Globus pallidus (tissue), 1 donor: Measurements from ENCODE around the gene WHRN.

Experiments
- DNase-seq: peaks from one replicate; pipeline ENCODE4 v3.0.0-alpha.2; 2015; ENCODE audit warnings: low spot score

The WHRN gene

DNA sequence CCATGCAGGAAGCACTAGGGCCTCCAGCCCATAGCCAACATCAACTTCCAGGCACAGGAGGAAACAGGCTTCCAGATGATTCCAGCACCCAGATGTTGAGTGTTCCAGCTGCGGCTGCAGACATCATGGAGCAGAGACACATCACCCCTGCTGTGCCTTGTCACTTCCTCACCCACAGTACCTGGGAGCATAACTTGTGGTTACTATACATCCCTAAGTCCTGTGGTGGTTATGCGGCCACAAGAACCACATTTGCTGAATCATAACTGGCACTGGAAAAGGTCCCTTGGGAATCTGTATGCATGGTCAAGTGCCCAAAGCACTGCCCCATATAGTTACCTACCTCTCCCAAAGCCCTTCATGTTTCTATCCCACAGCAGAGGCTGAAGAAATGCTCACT, 56.6 kb downstream of the WHRN start:
- DNase-seq = no peak

DNA sequence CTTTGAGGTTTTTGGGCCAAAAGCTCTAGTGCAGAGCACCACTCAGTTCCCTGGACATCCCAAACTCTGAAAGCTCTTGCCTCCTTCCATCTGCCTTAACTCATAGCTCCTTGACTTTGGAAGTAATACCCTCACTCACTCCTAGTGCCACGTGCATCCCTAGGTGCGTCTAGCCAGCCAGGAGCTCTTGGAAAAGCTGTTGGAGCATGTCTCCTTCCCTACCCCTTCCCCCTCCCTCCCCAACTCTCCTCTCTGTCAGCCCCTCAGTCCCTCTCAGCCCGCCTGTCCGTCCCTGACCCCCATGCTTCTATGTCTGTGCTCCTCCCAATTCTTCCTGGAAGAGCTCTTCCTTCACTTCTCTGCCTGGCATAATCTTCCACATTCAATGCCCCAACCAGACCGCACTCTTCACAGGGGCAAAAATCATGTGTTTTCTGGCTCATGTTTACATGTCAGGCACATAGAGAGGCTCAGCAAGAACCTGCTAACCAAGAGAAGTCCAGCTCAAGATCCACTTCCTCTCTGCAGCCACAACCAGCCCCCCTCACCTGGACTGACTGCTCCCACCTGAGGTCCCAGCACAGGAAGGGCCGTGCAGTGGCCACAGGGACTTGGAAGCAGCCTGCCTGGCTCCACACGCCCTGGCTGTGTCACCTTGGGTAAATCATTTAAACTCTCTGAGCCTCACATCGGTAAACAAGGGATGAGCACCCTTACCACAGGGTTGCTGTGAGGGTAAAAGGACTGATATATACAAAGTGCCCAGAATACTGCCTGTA, 58.4 kb downstream of the WHRN start:
- no peak for DNase-seq

DNA sequence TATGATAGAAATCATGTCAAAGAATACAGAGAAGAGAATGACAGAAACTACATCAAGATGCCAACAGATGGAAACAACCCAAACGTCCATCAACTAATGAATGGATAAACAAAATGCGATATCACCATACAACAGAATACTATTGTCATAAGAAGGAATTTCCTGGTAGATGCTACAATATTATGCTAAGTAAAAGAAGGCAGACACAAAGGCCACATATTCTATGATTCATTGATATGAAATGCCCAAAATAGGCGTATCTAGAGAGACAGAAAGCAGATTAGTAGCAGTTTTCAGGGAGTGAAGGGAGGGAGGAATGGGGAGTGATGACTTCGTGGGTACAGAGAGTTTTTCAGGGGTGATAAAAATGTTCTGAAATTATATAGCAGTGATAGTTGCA, 59.2 kb downstream of the WHRN start:
- DNase-seq = no peak

DNA sequence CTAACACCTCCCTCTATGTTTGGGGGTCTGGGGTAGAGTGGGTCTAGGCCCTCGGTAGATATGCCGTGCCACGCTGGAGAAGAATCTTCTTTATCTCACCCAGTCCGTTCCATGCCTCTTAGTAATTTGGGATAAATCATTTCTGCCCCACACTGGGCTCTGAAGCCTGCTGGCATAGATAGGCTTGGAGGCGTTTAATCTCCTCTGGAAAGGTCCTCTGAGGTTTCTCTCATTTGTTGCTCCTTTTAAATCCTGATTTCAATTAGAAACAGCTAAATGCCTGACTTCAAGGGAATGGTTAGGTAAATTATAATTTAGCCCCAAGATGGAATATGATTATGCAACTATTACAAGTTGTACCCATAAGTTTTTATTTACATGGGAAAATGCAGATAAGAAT, 59.7 kb downstream of the WHRN start:
- no peak for DNase-seq

DNA sequence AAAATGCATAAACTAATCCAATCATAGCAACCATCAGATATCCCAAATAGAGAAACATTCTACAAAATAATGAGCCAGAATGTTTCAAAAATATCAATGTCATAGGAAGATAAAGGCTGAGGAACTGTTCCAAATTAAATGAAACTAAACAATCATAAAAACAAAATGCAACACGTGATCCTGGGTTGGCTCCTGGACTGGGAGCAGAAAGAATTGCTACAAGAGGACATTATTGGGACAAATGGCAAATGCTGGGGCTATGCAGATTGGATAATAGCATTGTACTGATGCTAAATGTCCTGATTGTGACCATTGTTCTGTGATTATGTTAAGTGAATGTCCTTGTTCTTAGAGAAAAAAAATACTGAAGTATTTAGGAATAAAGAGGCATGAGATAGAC, 63.3 kb downstream of the WHRN start:
- DNase-seq = peak; percentile 84

DNA sequence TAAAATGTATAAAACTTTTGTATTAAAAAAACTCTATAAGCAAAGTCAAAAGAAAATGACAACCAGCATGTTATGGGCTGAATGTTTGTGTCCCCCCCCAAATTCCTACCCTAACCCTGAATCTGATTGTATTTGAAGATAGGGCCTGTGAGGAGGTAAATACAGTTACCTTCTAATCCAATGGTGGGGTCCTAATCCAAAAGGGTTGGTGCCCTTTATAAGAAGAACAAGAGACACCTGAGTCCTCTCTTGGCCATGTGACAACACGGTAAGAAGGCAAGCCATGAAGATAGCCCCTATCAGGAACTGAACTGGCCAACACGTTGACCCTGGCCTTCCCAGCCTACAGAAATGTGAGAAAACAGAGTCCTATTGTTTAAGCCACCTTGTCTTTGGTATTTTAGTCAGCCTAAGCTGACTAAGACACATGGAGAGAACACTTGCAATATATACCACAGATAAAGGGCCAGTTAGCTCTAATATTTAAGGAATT, 67.8 kb downstream of the WHRN start:
- no peak for DNase-seq

DNA sequence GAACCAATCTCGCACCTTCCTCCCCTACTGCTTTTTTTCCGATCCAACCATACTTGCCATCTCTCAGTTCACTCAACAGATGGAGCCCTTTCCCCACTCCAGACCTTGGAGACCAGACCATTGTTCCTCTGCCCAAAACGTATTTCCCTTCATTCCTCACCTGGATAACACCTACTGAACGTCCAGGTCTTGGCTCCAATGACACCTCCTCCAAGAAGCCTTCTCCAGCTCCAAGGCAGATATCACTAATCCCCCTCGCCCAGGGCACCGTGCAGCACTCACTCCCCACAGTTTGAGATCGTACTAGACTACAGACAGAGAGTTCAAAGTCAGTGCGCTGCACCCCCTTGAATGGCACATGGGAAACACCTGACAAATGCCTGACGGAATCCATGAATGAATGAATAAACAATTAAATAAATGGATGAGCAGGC, 70.4 kb downstream of the WHRN start:
- DNase-seq = peak; percentile 61

DNA sequence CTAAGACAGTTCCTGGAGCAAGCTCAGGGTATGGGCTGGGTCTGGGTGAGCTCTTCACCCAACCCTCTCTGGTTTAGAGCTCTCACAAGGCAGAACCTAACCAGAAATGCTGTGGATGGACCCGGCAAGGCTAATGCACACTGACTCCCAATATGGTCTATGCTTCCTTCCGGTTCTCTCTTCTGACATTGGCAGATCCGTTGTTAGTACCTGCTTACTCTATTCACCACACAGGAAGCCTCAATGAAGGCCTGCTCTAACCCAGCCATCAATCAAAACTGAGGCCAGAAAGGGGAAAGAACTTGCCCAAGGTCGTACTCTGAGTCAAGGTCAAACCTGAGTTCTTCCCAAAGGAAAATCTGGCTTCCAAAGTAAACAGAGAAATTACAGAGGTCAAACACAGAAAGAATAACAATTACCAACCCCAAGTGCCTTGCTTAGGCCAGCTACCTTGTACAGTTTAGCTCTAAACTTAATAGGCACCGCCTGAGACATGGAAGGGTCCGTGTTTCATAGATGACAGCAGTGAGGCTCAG, 71.5 kb downstream of the WHRN start:
- no peak for DNase-seq

DNA sequence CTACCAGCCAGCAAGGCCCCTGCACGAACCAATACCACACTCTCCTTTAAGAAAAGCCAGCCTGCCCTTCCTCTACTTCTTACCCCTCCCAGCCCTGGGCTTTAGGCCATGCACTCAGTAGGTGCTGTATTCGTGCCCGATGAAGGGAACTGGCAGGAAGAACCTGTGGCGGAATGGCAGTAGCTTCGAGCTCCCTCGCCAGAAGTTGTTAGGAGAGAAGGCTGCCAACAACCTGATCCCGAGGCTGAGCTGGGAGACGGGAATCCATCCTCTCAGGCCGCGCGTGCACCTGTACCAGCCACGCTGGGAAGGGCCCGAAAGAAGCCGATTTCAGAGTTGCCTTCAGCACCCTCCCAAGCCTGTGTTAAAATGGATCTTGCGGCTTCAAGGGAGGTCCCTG, 72.2 kb downstream of the WHRN start:
- no peak for DNase-seq

DNA sequence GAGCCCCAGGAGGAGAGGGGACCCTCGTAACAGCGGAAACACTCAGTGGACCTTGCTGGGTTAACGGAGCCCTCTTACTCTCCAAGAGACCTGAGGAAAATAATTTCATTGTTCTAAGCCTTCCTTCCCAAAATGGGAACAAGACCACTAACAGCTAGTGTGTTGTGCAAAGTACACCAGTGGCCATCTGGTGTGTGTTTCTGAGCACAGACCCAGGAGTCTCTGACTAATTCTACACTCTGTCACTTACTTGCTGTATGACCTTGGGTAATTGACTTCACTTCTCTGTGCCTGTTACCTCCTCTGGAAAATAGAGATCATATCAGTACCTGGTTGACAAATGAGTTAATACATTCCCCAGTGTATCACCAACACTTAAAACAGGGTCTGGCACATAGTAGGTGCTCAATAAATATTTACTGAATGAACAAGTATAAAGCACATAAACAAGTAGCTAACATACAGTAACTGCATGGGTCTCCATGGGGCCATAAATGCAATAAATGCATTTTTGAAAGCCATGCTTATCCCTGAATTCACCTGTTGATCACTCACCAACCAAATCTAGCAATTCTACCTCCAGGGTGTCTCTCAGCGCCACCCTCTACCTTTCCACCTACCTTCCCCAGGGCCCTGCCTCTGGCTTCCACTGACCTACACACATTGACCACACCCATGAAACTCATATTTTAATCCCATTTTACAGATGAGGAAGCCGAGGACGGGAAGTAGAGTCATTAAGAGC, 72.8 kb downstream of the WHRN start:
- DNase-seq = no peak

DNA sequence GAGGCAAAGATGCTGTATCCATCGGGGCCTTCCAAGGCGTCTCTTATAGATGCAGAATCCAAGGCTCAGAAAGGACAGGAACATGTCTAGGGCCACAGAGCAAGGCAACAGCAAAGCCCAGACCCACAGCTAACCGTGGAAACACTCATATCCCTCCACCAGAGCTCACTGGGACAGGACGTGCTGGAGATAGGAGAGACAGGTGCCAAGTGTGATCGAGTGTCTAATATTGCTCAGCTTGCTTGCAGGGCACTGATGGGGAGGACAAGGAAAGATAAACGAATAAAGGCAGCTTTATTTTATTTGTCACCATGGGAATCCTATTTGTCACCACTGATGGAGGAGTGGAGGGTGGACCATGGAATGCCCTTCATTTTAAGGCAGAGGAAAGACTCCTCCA, 73.5 kb downstream of the WHRN start:
- no peak for DNase-seq

DNA sequence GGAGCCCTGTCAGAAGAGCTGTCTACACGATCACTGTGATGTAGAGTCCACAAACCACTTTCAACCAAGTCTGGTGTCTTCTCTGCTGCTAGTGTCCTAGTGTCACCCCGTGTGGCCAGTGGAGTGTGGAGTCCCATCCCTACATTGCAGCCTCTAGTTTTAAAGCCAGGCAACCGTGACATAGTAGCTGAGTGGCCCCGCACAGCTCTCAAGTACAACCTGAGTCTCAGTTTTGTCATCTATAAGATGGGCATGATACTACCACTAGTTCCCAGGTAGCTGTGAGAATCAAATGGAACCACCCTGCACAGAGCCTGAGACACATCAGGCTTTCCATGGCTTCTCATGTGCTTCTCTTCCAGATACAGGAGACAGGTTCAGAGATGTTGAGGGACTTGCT, 74.3 kb downstream of the WHRN start:
- DNase-seq = no peak

DNA sequence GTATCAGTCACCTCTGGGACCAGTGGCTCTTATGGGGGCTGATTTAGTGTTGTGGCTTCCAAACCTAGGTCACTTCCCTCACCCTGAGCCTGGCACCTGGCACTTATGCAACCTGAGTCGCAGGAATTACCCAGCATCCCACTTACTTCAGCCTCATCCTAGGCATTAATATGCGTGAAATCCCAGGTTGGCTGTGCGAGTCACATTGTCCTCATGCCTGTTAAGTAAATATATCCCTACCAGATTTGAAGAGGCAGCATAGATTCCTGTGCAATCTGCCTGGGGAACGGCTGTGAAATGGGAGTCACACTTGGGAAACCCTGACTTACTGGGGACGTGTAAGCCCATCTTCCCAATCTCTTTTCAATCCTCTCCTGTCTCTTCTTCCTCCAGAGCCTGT, 74.8 kb downstream of the WHRN start:
- no peak for DNase-seq

DNA sequence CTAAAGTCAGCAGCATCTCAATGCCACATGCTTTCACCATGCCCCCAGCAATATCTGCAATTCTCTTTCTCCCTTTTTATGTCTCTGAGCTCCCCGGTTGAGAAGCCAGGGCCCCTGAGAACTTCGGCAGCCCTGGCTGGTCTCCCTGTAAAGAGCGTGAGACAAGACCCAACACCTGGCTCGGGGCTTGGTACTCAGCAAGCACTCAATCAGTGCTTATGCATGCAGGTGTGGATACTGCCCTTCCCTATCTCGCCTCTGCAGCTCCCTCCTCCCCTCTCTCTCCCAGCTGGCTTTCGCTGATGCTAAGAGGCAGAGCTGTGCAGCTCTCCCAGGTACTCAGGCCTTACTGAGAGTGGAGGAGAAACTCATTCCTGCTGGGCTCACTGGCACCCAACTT, 75.8 kb downstream of the WHRN start:
- DNase-seq = no peak

DNA sequence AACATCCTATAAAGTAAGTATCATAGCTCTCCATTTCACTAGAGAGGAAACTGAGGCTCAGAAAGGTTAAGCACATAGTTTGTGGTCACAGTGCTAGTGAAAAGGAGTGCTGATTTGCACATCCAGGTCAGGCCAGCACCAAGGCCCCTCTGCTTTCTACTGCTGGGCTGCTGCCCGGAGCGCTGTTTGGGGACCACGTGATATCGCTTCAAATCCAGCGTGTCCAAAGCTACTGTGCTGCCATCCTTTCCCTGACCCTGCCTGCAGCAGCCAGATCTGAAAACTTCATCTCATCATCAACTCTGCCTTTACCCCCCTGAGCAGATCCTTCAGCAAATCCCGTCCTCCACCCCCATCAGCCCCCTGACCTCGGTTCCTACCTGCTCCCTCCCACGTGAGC, 76.8 kb downstream of the WHRN start:
- no peak for DNase-seq

DNA sequence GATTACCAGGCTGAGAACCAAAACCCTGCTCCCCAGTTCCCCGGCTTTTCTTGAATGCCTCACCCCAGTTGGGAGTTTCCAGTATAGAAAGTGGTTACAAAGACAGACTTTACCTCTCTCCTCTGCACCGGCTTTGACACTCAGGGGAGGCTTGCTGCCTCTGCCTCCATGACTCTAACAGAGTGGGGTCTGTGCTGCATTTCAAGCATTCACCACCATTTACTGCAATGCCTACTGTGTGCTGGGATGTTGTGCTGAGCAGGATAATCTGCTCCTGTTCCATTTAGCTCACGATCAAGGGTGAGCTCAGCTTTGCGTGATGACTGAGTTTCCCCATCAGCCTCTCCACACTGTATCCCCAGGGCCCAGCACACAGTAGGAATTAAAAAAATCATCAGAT, 77.6 kb downstream of the WHRN start:
- no peak for DNase-seq

DNA sequence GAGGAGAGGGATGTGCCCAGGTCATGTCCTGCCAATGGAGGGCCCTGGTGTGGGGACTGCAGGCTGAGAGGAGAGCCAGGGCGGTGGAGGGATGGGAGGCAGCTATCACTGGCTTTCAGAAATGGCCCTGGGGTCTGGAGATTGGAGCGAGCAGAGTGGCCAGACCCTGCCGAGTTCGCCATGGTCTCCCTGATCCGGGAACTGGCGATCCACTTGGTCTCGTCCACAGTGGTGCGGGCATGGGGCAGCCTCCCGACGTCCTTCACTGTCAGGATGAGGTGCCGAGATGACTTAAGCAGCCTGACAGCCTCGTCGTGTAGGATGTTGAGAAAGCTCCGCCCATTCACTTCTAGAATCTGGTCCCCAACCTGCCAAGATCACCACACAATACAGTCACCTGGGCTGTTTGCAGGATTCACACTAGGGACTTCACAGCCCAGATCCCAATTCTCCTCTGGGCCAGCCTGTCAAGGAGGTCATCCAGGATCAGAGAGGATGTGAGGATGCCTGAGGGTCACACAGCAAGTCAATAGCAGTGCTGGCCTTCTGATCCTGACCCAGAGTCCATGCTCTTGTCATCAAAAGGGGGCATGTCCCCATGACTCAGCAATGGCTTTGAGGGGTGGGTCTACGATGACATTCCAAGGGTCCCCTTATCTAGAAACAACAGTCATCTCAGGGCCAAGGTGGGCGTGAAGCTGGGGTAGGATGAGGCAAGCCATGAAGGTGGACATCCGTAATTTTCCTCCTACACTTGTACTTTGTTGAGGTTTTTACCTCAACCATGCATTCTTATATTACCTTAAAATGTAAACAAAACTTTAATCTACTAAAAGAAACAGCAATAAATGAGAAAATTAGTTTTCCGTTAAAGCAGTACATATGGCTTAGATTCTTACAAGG, 79.0 kb downstream of the WHRN start:
- DNase-seq = no peak

DNA sequence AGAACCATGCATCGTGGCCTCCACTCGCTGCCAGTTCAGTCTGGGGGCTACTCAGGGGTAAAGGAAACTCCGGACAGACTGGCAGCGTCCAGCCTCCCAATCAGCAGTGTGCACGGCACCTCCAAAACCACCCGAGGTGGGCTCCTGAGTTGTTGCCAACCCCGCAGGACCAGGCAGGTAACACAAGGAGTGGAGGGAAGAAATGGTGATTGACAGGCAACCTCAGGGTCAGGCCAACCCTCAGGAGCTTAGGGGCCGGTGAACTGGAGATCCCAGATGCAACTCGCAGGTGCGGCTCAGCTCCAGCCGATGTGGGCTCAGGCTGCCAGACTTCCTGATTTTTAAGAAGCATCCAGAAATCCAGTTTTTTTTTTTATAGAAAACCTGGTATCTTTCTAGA, 80.1 kb downstream of the WHRN start:
- DNase-seq = no peak

DNA sequence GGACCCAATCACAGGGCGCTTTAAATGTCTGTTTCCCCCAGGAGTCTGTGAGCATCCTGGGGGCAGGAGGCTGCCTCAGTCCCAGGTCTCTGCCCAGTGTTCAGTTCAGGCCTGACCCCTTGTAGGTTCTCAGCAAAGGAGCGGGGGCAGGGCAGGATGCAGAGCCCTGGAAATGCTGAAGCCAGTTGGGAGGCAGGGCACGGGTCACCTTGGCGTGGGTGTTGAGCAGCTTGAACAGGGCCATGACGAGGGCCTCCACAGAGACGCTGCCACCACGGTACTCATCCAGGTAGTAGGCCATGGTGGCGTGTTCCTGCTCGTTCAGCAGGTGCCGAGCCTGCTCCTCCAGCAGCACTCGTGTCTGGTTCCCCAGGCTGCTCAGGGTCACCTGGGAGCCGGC, 81.1 kb downstream of the WHRN start:
- DNase-seq = no peak

DNA sequence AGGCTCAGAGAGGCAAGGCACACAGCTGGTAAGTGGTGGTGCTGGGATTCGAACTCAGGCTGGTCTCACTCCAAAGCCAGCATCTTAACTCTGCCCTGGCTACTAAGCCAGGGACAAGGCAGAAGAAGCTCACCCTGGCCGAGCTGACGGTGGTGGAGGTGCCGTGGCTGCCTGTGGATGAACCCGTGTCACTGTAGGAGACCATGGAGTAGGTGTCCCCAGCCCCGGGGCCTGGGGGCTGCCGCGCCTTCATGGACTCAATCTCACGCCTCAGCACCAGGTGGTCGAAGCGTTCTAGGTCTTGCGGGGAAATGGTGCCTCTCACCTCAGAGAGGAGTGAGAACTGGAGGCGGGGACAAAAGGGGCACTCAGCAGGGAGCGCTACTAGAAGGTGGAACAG, 82.1 kb downstream of the WHRN start:
- DNase-seq = no peak

DNA sequence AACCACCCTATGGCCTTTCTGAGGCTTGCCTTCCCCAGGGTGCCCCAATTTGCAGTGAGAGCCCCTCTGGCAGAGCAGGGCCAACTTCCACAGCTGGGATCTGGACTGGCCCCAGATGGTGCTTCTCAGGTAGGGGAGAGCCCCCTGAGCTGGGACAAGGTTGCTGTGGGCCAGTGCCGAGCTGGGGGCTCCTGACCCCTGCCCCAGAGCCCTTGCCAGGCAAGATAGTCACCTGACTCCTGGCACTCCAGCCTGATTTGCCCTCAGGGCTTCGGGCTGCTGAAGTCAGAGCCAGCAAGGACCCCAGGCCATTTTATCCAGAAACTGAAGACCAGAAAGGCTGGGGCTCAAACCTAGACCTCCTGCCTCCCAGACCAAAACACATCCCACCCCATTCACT, 84.1 kb downstream of the WHRN start:
- no peak for DNase-seq

DNA sequence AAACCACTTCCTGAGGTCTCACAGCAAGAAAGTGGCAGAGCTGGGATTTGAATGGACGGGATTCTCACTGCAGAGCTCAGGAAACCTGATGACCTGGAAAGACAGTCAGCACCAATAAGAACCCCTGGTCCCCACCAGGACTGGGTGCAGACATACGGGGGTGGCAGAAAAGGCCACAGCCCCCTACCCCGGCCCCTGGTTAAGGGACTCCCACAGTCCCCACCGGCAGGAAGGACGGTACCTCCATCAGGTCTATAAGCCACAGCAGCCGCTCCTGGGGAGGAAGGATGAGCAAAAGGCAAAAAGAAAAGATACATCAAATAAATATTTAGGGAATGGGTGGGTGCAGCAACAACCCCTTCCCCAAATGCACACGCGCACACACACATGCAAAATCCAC, 85.5 kb downstream of the WHRN start:
- no peak for DNase-seq
